RWPE1 (cell line): Measurements from ENCODE around the gene TMEM187.
A peak's percentile ranks its signal among the peaks of the same experiment; 100 is the strongest.

Experiments
- CTCF ChIA-PET: fragments of 350-600 bp; sonication (Branson Sonifier 250); formaldehyde crosslinking; extraction: SDS; loops from one replicate; lab custom pipeline; 2021; lab: Yijun Ruan, JAX
- POLR2A ChIA-PET: fragments of 400-600 bp; formaldehyde crosslinking; extraction: SDS; loops from one replicate; lab custom pipeline; 2020; ENCODE audit warnings: antibody characterized with exemption; ENCODE audit not compliant: low non-redundant PET; lab: Yijun Ruan, JAX
- DNase-seq: peaks from one replicate; pipeline ENCODE4 v3.0.0; 2012; ENCODE audit warnings: low spot score
- H3K27ac ChIP-seq: fragments of 450-650 bp; 2 replicates; pipeline ENCODE4 v1.5.1; 2017
- CTCF ChIP-seq: fragments of 450-650 bp; conservative IDR thresholded peaks from 2 replicates; pipeline ENCODE4 v1.5.1; 2017; ENCODE audit warnings: low read depth, mild to moderate bottlenecking

TMEM187 gene

GRCh38 chrX:153933748-153934147, 38.8 kb upstream of the TMEM187 start:
- TF ChIP-seq CTCF, result no peak
- POLR2A ChIA-PET, result no interaction called here
- CTCF ChIA-PET, result no interaction called here
- DNase-seq, result no peak
- peak overlapping the region; percentile 66 for H3K27ac ChIP-seq

- no peak for DNase-seq
- no peak for TF ChIP-seq CTCF
- ChIA-PET POLR2A (no interaction called here), CTCF (no interaction called here)
- peak overlapping the region; percentile 66 for H3K27ac ChIP-seq
Measured at GRCh38 chrX:153934148-153934761, 38.3 kb upstream of the TMEM187 start.

GRCh38 chrX:153934762-153935325, 37.7 kb upstream of the TMEM187 start, which contains the start of gene NAA10:
Gene NAA10, minus strand, starts transcription at chrX:153935037. Its CDS starts 133 bp downstream, at chrX:153934904.
- peak; percentile 61 for DNase-seq

GRCh38 chrX:153935326-153935851, 37.2 kb upstream of the TMEM187 start:
- POLR2A ChIA-PET, result interaction anchor here (0.8 kb wide), 1 partner anchor 12 kb away, joined by 3 read pairs; no protein-coding TSS in a partner anchor
- no peak for TF ChIP-seq CTCF
- peak overlapping the region; percentile 66 for H3K27ac ChIP-seq
- no peak for DNase-seq
- CTCF ChIA-PET, result no interaction called here

More at GRCh38 chrX:153934762-153935325, 37.7 kb upstream of the TMEM187 start, which contains the start of gene NAA10:
- no peak for TF ChIP-seq CTCF
- peak within 1 kb of the TSS; percentile 66 for H3K27ac ChIP-seq
- CTCF ChIA-PET, result no interaction called here
- POLR2A ChIA-PET, result interaction anchor here (0.8 kb wide), 1 partner anchor 13 kb away, joined by 3 read pairs; no protein-coding TSS in a partner anchor

- CTCF ChIA-PET, result interaction anchor here (0.6 kb wide), 1 partner anchor 13 kb away, joined by 3 read pairs; no protein-coding TSS in a partner anchor
- no peak for DNase-seq
- TF ChIP-seq CTCF, result no peak
- POLR2A ChIA-PET, result no interaction called here
- H3K27ac ChIP-seq, result no peak overlapping the region
Measured at GRCh38 chrX:153937056-153937455, 35.5 kb upstream of the TMEM187 start.

GRCh38 chrX:153938226-153938786, 34.2 kb upstream of the TMEM187 start:
- ChIA-PET POLR2A (no interaction called here), CTCF (interaction anchor here (0.7 to 1.1 kb wide), 2 partner anchors 11 to 54 kb away, joined by 3 to 4 read pairs; no protein-coding TSS in a partner anchor)
- no peak overlapping the region for H3K27ac ChIP-seq
- no peak for DNase-seq
- TF ChIP-seq CTCF, result no peak
